H1 (cell line): ENCODE measurements around the gene HDAC9.

Source experiments
- CEBPB ChIP-seq: IDR thresholded peaks from 2 replicates; pipeline ENCODE4 v1.6.1; 2012; ENCODE audit warnings: low read depth, low read length
- CTCF ChIP-seq, 3 experiments: IDR thresholded peaks; 1 replicate in 2 of 3; 2 replicates in 1 of 3; pipeline versions ENCODE4 v1.5.1 to v1.6.1; 2011; ENCODE audit warnings: low read length in 3 of 3, mild to moderate bottlenecking in 3 of 3, inconsistent platforms in 2 of 3, low read depth in 1 of 3, moderate library complexity in 1 of 3; ENCODE audit not compliant: insufficient read depth in 1 of 3; ENCODE audit errors: control extremely low read depth in 1 of 3
- POLR2A ChIP-seq, 2 experiments: IDR thresholded peaks; 1 replicate in 1 of 2; 2 replicates in 1 of 2; pipeline ENCODE4 v1.6.1; 2011; ENCODE audit warnings: low read depth in 2 of 2, low read length in 2 of 2, mild to moderate bottlenecking in 2 of 2; ENCODE audit errors: control extremely low read depth in 1 of 2
- POLR2AphosphoS5 ChIP-seq: IDR thresholded peaks from 2 replicates; pipeline ENCODE4 v1.6.1; 2011; ENCODE audit warnings: low read depth, low read length
- RAD21 ChIP-seq, 2 experiments: IDR thresholded peaks in 1 of 2; conservative IDR thresholded peaks in 1 of 2; 2 replicates each; pipeline ENCODE4 v1.6.1; 2011; ENCODE audit warnings: low read depth in 2 of 2, low read length in 2 of 2, improper control_type of control experiment in 1 of 2, inconsistent platforms in 1 of 2, mild to moderate bottlenecking in 1 of 2, moderate library complexity in 1 of 2
- RFX5 ChIP-seq: IDR thresholded peaks from 2 replicates; pipeline ENCODE4 v1.6.1; 2011; ENCODE audit warnings: low read depth, low read length, improper control_type of control experiment, borderline replicate concordance
- SP1 ChIP-seq: IDR thresholded peaks from 2 replicates; pipeline ENCODE4 v1.6.1; 2011; ENCODE audit warnings: low read depth, low read length
- TAF1 ChIP-seq: IDR thresholded peaks from 2 replicates; pipeline ENCODE4 v1.6.1; 2011; ENCODE audit warnings: mild to moderate bottlenecking, low read depth, low read length

- TF ChIP-seq TAF1 (no peak), CTCF (IDR thresholded peaks at IDR 0.05; ENCODE audit: control extremely low read depth in 1 of 3, insufficient read depth in 1 of 3, low read depth in 1 of 3, low read length in 3 of 3) (no peak), CEBPB (no peak), POLR2AphosphoS5 (no peak), POLR2A (IDR thresholded peaks at IDR 0.05; ENCODE audit: control extremely low read depth in 1 of 2, low read depth in 2 of 2, low read length in 2 of 2) (no peak), RAD21 (IDR thresholded peaks at IDR 0.05 in 1 of 2, conservative IDR thresholded peaks at IDR 0.05 in 1 of 2; ENCODE audit: low read depth in 2 of 2, low read length in 2 of 2) (no peak), SP1 (no peak), RFX5 (no peak)
Measured at GRCh38 chr7:18890885-18891621, 395.5 kb downstream of the HDAC9 start.
